SK-N-SH (cell line): ENCODE data around the gene RASGEF1C. TPM values are rescaled to one million over a fixed set of nuclear protein-coding genes. Genes with fewer than 3 reads are reported as not detected.

ENCODE experiments used
- CTCF ChIA-PET: fragments of 300-600, 350-600 bp; formaldehyde crosslinking; extraction: SDS; loops from one replicate; lab custom pipeline; 2021; lab: Yijun Ruan, JAX
- POLR2A ChIA-PET: fragments of 350-600 bp; sonication (Branson Sonifier 250); formaldehyde crosslinking; extraction: SDS; loops from one replicate; lab custom pipeline; 2020; ENCODE audit warnings: antibody characterized with exemption, inconsistent platforms; lab: Yijun Ruan, JAX
- DNase-seq: peaks from one replicate; pipeline ENCODE4 v3.0.0; 2012
- H2AFZ ChIP-seq: fragments of 200-600 bp; sonication (generic); 2 replicates; pipeline ENCODE4 v1.8.1; 2016; ENCODE audit warnings: antibody characterized with exemption, mild to moderate bottlenecking, low read depth
- H3F3A ChIP-seq: fragments of 200-600 bp; sonication (generic); replicated peaks from 2 replicates; pipeline ENCODE3; 2016; ENCODE audit warnings: antibody characterized with exemption, mild to moderate bottlenecking; ENCODE audit not compliant: insufficient read depth
- H3K27ac ChIP-seq, 2 experiments: fragments of 200-500 bp in 1 of 2; fragments of 200-600 bp in 1 of 2; sonication (Bioruptor generic) in 1 of 2; sonication (generic), shearing (Covaris generic) in 1 of 2; 2 replicates each; pipeline versions ENCODE4 v1.5.1 to v1.6.1; 2014 to 2016; ENCODE audit warnings: low read depth in 2 of 2, inconsistent platforms in 1 of 2, low read length in 1 of 2, mild to moderate bottlenecking in 1 of 2, mixed read lengths in 1 of 2
- H3K27me3 ChIP-seq: fragments of 200-600 bp; sonication (generic), shearing (Covaris generic); 2 replicates; pipeline ENCODE4 v1.6.1; 2016; ENCODE audit warnings: mixed run types; ENCODE audit not compliant: insufficient read depth
- H3K36me3 ChIP-seq, 2 experiments: fragments of 200-500 bp in 1 of 2; fragments of 200-600 bp in 1 of 2; sonication (Bioruptor generic) in 1 of 2; sonication (generic) in 1 of 2; replicated peaks in 1 of 2; 2 replicates each; pipeline versions ENCODE3 to v1.5.1; 2014 to 2016; ENCODE audit warnings: low read length in 1 of 2, mild to moderate bottlenecking in 1 of 2; ENCODE audit not compliant: insufficient read depth in 2 of 2, control insufficient read depth in 1 of 2
- H3K4me1 ChIP-seq, 2 experiments: fragments of 200-500 bp in 1 of 2; fragments of 200-600 bp in 1 of 2; sonication (Bioruptor generic) in 1 of 2; sonication (generic), shearing (Covaris generic) in 1 of 2; 2 replicates each; pipeline versions ENCODE4 v1.5.1 to v1.6.1; 2014 to 2016; ENCODE audit warnings: low read depth in 1 of 2, low read length in 1 of 2, mixed run types in 1 of 2; ENCODE audit not compliant: insufficient read depth in 2 of 2, control insufficient read depth in 1 of 2
- H3K4me2 ChIP-seq: fragments of 200-600 bp; sonication (generic), shearing (Covaris generic); 2 replicates; pipeline ENCODE4 v1.6.1; 2017; ENCODE audit warnings: mixed run types
- H3K4me3 ChIP-seq, 2 experiments: fragments of 200-500 bp in 1 of 2; fragments of 200-600 bp in 1 of 2; sonication (Bioruptor generic) in 1 of 2; sonication (generic), shearing (Covaris generic) in 1 of 2; 2 replicates each; pipeline versions ENCODE4 v1.5.1 to v1.8.1; 2014 to 2016; ENCODE audit warnings: low read depth in 2 of 2, inconsistent platforms in 1 of 2, low read length in 1 of 2, mild to moderate bottlenecking in 1 of 2, mixed read lengths in 1 of 2, moderate library complexity in 1 of 2
- H3K79me2 ChIP-seq: fragments of 200-600 bp; sonication (generic); 2 replicates; pipeline ENCODE4 v1.8.1; 2017; ENCODE audit warnings: mild to moderate bottlenecking; ENCODE audit not compliant: insufficient read depth
- H3K9ac ChIP-seq: fragments of 200-600 bp; sonication (generic); 2 replicates; pipeline ENCODE4 v1.6.1; 2017; ENCODE audit warnings: mixed run types
- H3K9me2 ChIP-seq: fragments of 200-600 bp; sonication (generic); 2 replicates; pipeline ENCODE4 v1.6.1; 2017; ENCODE audit warnings: mixed run types
- H3K9me3 ChIP-seq: fragments of 200-600 bp; sonication (generic); 2 replicates; pipeline ENCODE4 v1.6.1; 2017; ENCODE audit warnings: mixed run types, mild to moderate bottlenecking, moderate library complexity
- H4K20me1 ChIP-seq: fragments of 200-600 bp; sonication (generic); 2 replicates; pipeline ENCODE4 v1.6.1; 2017; ENCODE audit warnings: mild to moderate bottlenecking, mixed run types; ENCODE audit not compliant: insufficient read depth
- CHD2 ChIP-seq: fragments of 150-350 bp; IDR thresholded peaks from 2 replicates; pipeline ENCODE4 v1.6.1; 2018; ENCODE audit warnings: low read length; ENCODE audit not compliant: partially characterized antibody
- ELF1 ChIP-seq: IDR thresholded peaks from 2 replicates; pipeline ENCODE4 v1.4.0; 2012
- EP300 ChIP-seq, 2 experiments: IDR thresholded peaks; 2 replicates each; pipeline versions ENCODE4 v1.4.0 to v1.6.1; 2012; ENCODE audit warnings: borderline replicate concordance in 1 of 2, low read depth in 1 of 2, low read length in 1 of 2
- EZH2phosphoT487 ChIP-seq: fragments of 200-600 bp; sonication (generic); IDR thresholded peaks from 2 replicates; pipeline ENCODE4 v1.6.1; 2017; ENCODE audit warnings: low read depth, mixed run types, mild to moderate bottlenecking, antibody characterized with exemption, moderate library complexity, borderline replicate concordance
- FOSL2 ChIP-seq: IDR thresholded peaks from 2 replicates; pipeline ENCODE4 v1.4.0; 2012; ENCODE audit warnings: low read depth, mild to moderate bottlenecking, moderate library complexity, borderline replicate concordance
- GABPA ChIP-seq: IDR thresholded peaks from 2 replicates; pipeline ENCODE4 v1.4.0; 2012; ENCODE audit warnings: low read depth, mild to moderate bottlenecking
- JUND ChIP-seq: IDR thresholded peaks from 2 replicates; pipeline ENCODE4 v1.4.0; 2012
- MEF2A ChIP-seq: IDR thresholded peaks from 2 replicates; pipeline ENCODE4 v1.4.0; 2012; ENCODE audit warnings: low read depth, borderline replicate concordance
- MXI1 ChIP-seq: IDR thresholded peaks from 2 replicates; pipeline ENCODE4 v1.6.1; 2012; ENCODE audit warnings: mild to moderate bottlenecking, low read depth, low read length, improper control_type of control experiment
- NFIC ChIP-seq: IDR thresholded peaks from 2 replicates; pipeline ENCODE4 v1.4.0; 2012; ENCODE audit warnings: borderline replicate concordance
- NRF1 ChIP-seq: IDR thresholded peaks from 2 replicates; pipeline ENCODE4 v1.6.1; 2012; ENCODE audit warnings: low read depth, mild to moderate bottlenecking, low read length
- POLR2AphosphoS5 ChIP-seq: IDR thresholded peaks from 2 replicates; pipeline ENCODE4 v1.6.1; 2012; ENCODE audit warnings: low read depth, low read length
- RAD21 ChIP-seq: IDR thresholded peaks from 2 replicates; pipeline ENCODE4 v1.6.1; 2012; ENCODE audit warnings: mild to moderate bottlenecking, low read length
- RFX5 ChIP-seq: IDR thresholded peaks from 2 replicates; pipeline ENCODE4 v1.6.1; 2012; ENCODE audit warnings: mild to moderate bottlenecking, improper control_type of control experiment, low read length
- RXRA ChIP-seq: IDR thresholded peaks from 2 replicates; pipeline ENCODE4 v1.4.0; 2012; ENCODE audit warnings: low read depth, mild to moderate bottlenecking, borderline replicate concordance
- SIN3A ChIP-seq: IDR thresholded peaks from 2 replicates; pipeline ENCODE4 v1.6.1; 2012; ENCODE audit warnings: low read depth, mild to moderate bottlenecking, low read length, moderate library complexity, borderline replicate concordance
- TAF1 ChIP-seq: IDR thresholded peaks from 2 replicates; pipeline ENCODE4 v1.6.1; 2012; ENCODE audit warnings: low read depth, mild to moderate bottlenecking, low read length, moderate library complexity, borderline replicate concordance
- TEAD4 ChIP-seq: IDR thresholded peaks from 2 replicates; pipeline ENCODE4 v1.4.0; 2012; ENCODE audit warnings: mild to moderate bottlenecking, borderline replicate concordance; ENCODE audit not compliant: insufficient read depth
- WGBS: methylation state at CpG from one replicate; pipeline ENCODE4 v1.1.6; 2017; ENCODE audit warnings: low lambda C conversion rate; 5-methylcytosine and 5-hydroxymethylcytosine counted together
- polyA plus RNA-seq, 3 experiments: library from polyadenylated mRNA; depleted of rRNA; stranded (reverse); fragments of >200 nt; gene quantifications; 2 replicates each; pipeline ENCODE4 v1.2.3, GENCODE V29; 2012
- TF ChIP-seq, protein P1 (sequence below): IDR thresholded peaks from 2 replicates; pipeline ENCODE4 v1.4.0; 2012; ENCODE audit warnings: low read depth
- TF ChIP-seq, protein P2 (sequence below): fragments of 150-350 bp; IDR thresholded peaks from 2 replicates; pipeline ENCODE4 v1.6.1; 2017; ENCODE audit warnings: antibody characterized with exemption, low read length, low read depth, borderline replicate concordance
- TF ChIP-seq, protein P3 (sequence below): fragments of 200-600 bp; sonication (generic); IDR thresholded peaks from 2 replicates; pipeline ENCODE4 v1.6.1; 2017; ENCODE audit warnings: antibody characterized with exemption, mild to moderate bottlenecking, moderate library complexity
- TF ChIP-seq, protein P4 (sequence below): IDR thresholded peaks from 2 replicates; pipeline ENCODE4 v1.4.0; 2012; ENCODE audit warnings: low read depth, borderline replicate concordance
- TF ChIP-seq, protein P5 (sequence below): IDR thresholded peaks from 2 replicates; pipeline ENCODE4 v1.4.0; 2012; ENCODE audit warnings: low read depth, borderline replicate concordance

The RASGEF1C gene
- polyA plus RNA-seq, 1 of the 3 experiments (the other 2 are of a cell fraction), result not detected

DNA sequence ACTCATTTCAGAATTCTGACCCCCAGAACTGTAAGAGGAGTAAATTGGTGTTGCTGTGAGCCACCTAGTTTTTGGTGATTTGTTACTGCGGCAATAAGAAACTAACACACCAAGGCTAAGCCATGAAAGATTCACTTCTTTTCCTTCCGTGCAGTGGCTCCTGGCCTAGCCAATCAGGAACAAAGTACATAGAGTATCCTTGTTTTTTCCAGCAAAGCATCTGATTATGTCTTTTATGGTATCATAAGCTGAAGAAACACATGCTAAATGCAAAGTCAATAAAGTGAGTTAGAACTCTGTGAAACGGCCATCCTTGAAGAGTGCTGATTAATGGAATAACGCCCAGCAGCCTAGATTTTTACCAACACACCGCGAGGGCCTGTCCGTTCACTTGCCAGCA lies 148.8 kb downstream of the RASGEF1C start (continued):
- no peak for TF ChIP-seq NRF1
- TF ChIP-seq CHD2, result no peak
- TF ChIP-seq SIN3A, result no peak
- TF ChIP-seq, protein P1, sequence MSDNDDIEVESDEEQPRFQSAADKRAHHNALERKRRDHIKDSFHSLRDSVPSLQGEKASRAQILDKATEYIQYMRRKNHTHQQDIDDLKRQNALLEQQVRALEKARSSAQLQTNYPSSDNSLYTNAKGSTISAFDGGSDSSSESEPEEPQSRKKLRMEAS, result no peak
- TF ChIP-seq MEF2A, result no peak
- TF ChIP-seq, protein P2, sequence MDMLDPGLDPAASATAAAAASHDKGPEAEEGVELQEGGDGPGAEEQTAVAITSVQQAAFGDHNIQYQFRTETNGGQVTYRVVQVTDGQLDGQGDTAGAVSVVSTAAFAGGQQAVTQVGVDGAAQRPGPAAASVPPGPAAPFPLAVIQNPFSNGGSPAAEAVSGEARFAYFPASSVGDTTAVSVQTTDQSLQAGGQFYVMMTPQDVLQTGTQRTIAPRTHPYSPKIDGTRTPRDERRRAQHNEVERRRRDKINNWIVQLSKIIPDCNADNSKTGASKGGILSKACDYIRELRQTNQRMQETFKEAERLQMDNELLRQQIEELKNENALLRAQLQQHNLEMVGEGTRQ, result no peak
- no peak for TF ChIP-seq TEAD4

DNA sequence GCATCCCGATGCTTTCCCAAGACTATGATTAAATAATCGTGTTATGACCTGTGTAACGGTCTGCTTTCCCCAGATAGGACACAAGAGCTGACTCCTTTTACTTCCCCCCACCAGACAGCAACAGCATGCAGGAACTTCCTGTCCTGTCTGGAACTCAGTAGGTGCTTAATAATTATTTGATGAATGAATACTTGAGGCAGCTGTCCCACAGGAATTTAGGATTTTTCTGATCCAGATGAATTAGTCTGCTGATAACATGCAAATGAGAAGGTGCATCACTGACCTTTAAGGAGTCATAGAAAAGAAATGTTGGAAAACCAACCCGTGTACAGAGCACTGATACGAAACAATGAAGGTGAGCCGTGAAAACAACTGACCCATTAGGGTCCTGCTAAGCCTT lies 149.7 kb downstream of the RASGEF1C start:
- Histone ChIP-seq H3K9ac (no peak overlapping the region), H3K27me3 (no peaks in the 10 kb centered on the region), H3K4me1 (peaks cover 3 to 7% of the 10 kb centered on the region in 2 experiments; a peak in 1 of 4 replicates), H3K9me2 (no peaks in the 10 kb centered on the region; the same call in 1 of the 2 replicates), H2AFZ (no peak overlapping the region), H3K4me3 (no peak overlapping the region), H3K36me3 (peaks cover 0 to 5% of the 10 kb centered on the region in 2 experiments), H4K20me1 (peaks cover 8% of the 10 kb centered on the region; the same call in 1 of the 2 replicates), H3F3A (no peaks in the 10 kb centered on the region), H3K79me2 (peaks cover 85% of the 10 kb centered on the region), H3K9me3 (no peaks in the 10 kb centered on the region), H3K4me2 (no peak overlapping the region), H3K27ac (no peak overlapping the region)
- POLR2A ChIA-PET, result no interaction called here
- no peak for DNase-seq
- WGBS, result 88% methylated on average over 6 of the region's 6 CpGs
- TF ChIP-seq EP300 (IDR thresholded peaks at IDR 0.05; ENCODE audit: borderline replicate concordance in 1 of 2, low read depth in 1 of 2, low read length in 1 of 2) (no peak), JUND (no peak), NFIC (no peak), RAD21 (no peak), MXI1 (no peak), POLR2AphosphoS5 (no peak), GABPA (no peak), NRF1 (no peak), FOSL2 (no peak), TAF1 (no peak), ELF1 (no peak), MEF2A (no peak), RXRA (no peak), EZH2phosphoT487 (no peak), RFX5 (no peak)
- TF ChIP-seq, protein P2, result no peak
- TF ChIP-seq, protein P1, result no peak
- TF ChIP-seq, protein P3, sequence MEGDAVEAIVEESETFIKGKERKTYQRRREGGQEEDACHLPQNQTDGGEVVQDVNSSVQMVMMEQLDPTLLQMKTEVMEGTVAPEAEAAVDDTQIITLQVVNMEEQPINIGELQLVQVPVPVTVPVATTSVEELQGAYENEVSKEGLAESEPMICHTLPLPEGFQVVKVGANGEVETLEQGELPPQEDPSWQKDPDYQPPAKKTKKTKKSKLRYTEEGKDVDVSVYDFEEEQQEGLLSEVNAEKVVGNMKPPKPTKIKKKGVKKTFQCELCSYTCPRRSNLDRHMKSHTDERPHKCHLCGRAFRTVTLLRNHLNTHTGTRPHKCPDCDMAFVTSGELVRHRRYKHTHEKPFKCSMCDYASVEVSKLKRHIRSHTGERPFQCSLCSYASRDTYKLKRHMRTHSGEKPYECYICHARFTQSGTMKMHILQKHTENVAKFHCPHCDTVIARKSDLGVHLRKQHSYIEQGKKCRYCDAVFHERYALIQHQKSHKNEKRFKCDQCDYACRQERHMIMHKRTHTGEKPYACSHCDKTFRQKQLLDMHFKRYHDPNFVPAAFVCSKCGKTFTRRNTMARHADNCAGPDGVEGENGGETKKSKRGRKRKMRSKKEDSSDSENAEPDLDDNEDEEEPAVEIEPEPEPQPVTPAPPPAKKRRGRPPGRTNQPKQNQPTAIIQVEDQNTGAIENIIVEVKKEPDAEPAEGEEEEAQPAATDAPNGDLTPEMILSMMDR, result no peak
- TF ChIP-seq, protein P4, sequence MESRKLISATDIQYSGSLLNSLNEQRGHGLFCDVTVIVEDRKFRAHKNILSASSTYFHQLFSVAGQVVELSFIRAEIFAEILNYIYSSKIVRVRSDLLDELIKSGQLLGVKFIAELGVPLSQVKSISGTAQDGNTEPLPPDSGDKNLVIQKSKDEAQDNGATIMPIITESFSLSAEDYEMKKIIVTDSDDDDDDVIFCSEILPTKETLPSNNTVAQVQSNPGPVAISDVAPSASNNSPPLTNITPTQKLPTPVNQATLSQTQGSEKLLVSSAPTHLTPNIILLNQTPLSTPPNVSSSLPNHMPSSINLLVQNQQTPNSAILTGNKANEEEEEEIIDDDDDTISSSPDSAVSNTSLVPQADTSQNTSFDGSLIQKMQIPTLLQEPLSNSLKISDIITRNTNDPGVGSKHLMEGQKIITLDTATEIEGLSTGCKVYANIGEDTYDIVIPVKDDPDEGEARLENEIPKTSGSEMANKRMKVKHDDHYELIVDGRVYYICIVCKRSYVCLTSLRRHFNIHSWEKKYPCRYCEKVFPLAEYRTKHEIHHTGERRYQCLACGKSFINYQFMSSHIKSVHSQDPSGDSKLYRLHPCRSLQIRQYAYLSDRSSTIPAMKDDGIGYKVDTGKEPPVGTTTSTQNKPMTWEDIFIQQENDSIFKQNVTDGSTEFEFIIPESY, result no peak
- TF ChIP-seq, protein P5, sequence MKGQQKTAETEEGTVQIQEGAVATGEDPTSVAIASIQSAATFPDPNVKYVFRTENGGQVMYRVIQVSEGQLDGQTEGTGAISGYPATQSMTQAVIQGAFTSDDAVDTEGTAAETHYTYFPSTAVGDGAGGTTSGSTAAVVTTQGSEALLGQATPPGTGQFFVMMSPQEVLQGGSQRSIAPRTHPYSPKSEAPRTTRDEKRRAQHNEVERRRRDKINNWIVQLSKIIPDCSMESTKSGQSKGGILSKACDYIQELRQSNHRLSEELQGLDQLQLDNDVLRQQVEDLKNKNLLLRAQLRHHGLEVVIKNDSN, result no peak
- CTCF ChIA-PET, result no interaction called here
